ENCODE results near the gene DUSP8. TPM values are rescaled to one million over a fixed set of nuclear protein-coding genes. Genes with fewer than 3 reads are reported as not detected.

The DUSP8 gene
- total and polyA plus RNA-seq, 2 of the 8 experiments (the other 6 are each of a cell fraction or from before 2014, with no cell fraction given) = 2.8 to 3.6 TPM

- TF ChIP-seq TBP (IDR thresholded peaks at IDR 0.05; ENCODE audit: low read depth, low read length) = no peak
- TF ChIP-seq ATF2 (IDR thresholded peaks at IDR 0.05; ENCODE audit: low read length) = peak; percentile 97
Observed at GRCh38 chr11:1572197-1573076, at the start of gene DUSP8 (continued).
